Kidney (tissue), 14 donors: ENCODE measurements around the gene GPC1. TPM values are rescaled to one million over a fixed set of nuclear protein-coding genes. Genes with fewer than 3 reads are reported as not detected.

Source experiments
- DNase-seq, 5 donors: peaks; one replicate each; pipeline ENCODE4 v3.0.0-alpha.2; 2013 to 2020
- FAIRE-seq: peaks from 2 replicates; lab custom pipeline; 2012; peaks lifted over from hg19 to GRCh38; lab: Jason Lieb, UNC
- H3K27ac ChIP-seq, 2 donors: one replicate each; pipeline ENCODE4 v1.7.0; 2013; ENCODE audit warnings: low read depth in 2 of 2, low read length in 2 of 2, inconsistent platforms in 1 of 2
- H3K27me3 ChIP-seq: one replicate; pipeline ENCODE4 v1.7.1; 2013; ENCODE audit warnings: low read length, inconsistent platforms; ENCODE audit not compliant: control insufficient read depth, insufficient read depth
- H3K36me3 ChIP-seq, 3 donors: one replicate each; pipeline versions ENCODE4 v1.7.0 to v1.7.1; 2013; ENCODE audit warnings: low read length in 3 of 3, control low read depth in 1 of 3, inconsistent platforms in 1 of 3; ENCODE audit not compliant: insufficient read depth in 3 of 3, control insufficient read depth in 2 of 3
- H3K4me1 ChIP-seq, 3 donors: one replicate each; pipeline versions ENCODE4 v1.7.0 to v1.7.1; 2013; ENCODE audit warnings: low read length in 3 of 3, inconsistent platforms in 1 of 3, low read depth in 1 of 3; ENCODE audit not compliant: control insufficient read depth in 2 of 3, insufficient read depth in 2 of 3
- H3K4me3 ChIP-seq, 3 donors: one replicate each; pipeline versions ENCODE4 v1.7.0 to v1.8.1; 2013; ENCODE audit warnings: low read length in 3 of 3, control low read depth in 1 of 3, inconsistent platforms in 1 of 3
- H3K9ac ChIP-seq, 3 donors: one replicate each; pipeline versions ENCODE4 v1.7.0 to v1.7.1; 2013; ENCODE audit warnings: low read length in 3 of 3, control low read depth in 1 of 3, inconsistent platforms in 1 of 3
- H3K9me3 ChIP-seq, 3 donors: one replicate each; pipeline versions ENCODE4 v1.7.0 to v1.7.1; 2013; ENCODE audit warnings: low read length in 3 of 3, control low read depth in 1 of 3, inconsistent platforms in 1 of 3; ENCODE audit not compliant: control insufficient read depth in 2 of 3, insufficient read depth in 1 of 3
- CTCF ChIP-seq: IDR thresholded peaks from 3 replicates; pipeline ENCODE4 v1.5.1; 2012; ENCODE audit warnings: mild to moderate bottlenecking, moderate library complexity, borderline replicate concordance; ENCODE audit not compliant: insufficient read depth; ENCODE audit errors: extremely low read depth
- intact Hi-C: fragments of 100-400 bp; cut with DNase I; formaldehyde crosslinking; loops from one replicate; pipeline ENCODE4 v1.11.1; 2022
- polyA plus RNA-seq: library from polyadenylated mRNA; stranded (reverse); fragments of 350-450 nt; fragmentation: Illumina TruSeq; extraction: RNeasy Lipid Tissue Mini Kit (QIAGEN cat#74804); gene quantifications from one replicate; pipeline ENCODE4 v1.2.3, GENCODE V29; 2014; ENCODE audit warnings: low read depth, low replicate concordance; ENCODE audit not compliant: insufficient read depth
- total RNA-seq: library from RNA; stranded (reverse); fragmentation: NEBNext Ultra II Directional; extraction: Animal tissue kit (Norgen Biotek cat#: 25700); gene quantifications from one replicate; pipeline ENCODE4 v1.2.1, GENCODE V29; 2021
- donor health status: control.
- donor health status: control.
- donor health status: control.
- donor health status: control.
- donor health status: control.
- donor health status: DM: yes; HTN: yes; CAD: no.
- donor health status: Normal renal cell carcinoma (clear cell type).

The GPC1 gene
- total and polyA plus RNA-seq, 2 donors from 2014 or later: 18.4 to 124 TPM

- H3K27me3 ChIP-seq: no peaks in the 10 kb centered on the region
- H3K4me1 ChIP-seq: no peaks in the 10 kb centered on the region
- H3K9me3 ChIP-seq: no peaks in the 10 kb centered on the region
- peak in 3 of 5 donors; percentile 7 to 62 (median 30) for DNase-seq
- H3K36me3 ChIP-seq: peaks cover 0 to 6% (median 4%) of the 10 kb centered on the region in 3 donors
- no peak overlapping the region for H3K27ac ChIP-seq
- no peak overlapping the region for H3K4me3 ChIP-seq
- H3K9ac ChIP-seq: no peak overlapping the region
- no peak for FAIRE-seq
- no peak for TF ChIP-seq CTCF
- intact Hi-C loops: no loop called here
Measured at GRCh38 chr2:240461471-240462072, 26.1 kb downstream of the GPC1 start.

GRCh38 chr2:240462073-240462706 lies 26.7 kb downstream of the GPC1 start:
- Histone ChIP-seq H3K4me1 (no peaks in the 10 kb centered on the region), H3K4me3 (no peak overlapping the region), H3K9me3 (no peaks in the 10 kb centered on the region), H3K27ac (no peak overlapping the region), H3K9ac (no peak overlapping the region), H3K36me3 (peaks cover 0 to 6% (median 4%) of the 10 kb centered on the region in 3 donors), H3K27me3 (no peaks in the 10 kb centered on the region)
- FAIRE-seq (no peak), DNase-seq (peak in 3 of 5 donors; percentile 8 to 59 (median 39))
- TF ChIP-seq CTCF: no peak
- intact Hi-C loops: no loop called here

GRCh38 chr2:240462707-240463273 lies 27.3 kb downstream of the GPC1 start:
- Histone ChIP-seq H3K36me3 (peaks cover 0 to 6% (median 4%) of the 10 kb centered on the region in 3 donors), H3K9me3 (no peaks in the 10 kb centered on the region), H3K4me3 (no peak overlapping the region), H3K9ac (no peak overlapping the region), H3K27ac (no peak overlapping the region), H3K27me3 (no peaks in the 10 kb centered on the region), H3K4me1 (no peaks in the 10 kb centered on the region)
- FAIRE-seq (no peak), DNase-seq (peak in 3 of 5 donors; percentile 7 to 45 (median 37))
- TF ChIP-seq CTCF: no peak
- intact Hi-C loops: no loop called here
